ENCODE measurements around the gene ELF5.

Gene ELF5

GRCh38 chr11:34464591-34465051, 49.0 kb downstream of the ELF5 start:
- Histone ChIP-seq H4K20me1 (ENCODE audit: insufficient read depth, low read length) (no peaks in the 10 kb centered on the region), H3K4me2 (ENCODE audit: insufficient read depth, low read length) (no peak overlapping the region), H3K4me1 (ENCODE audit: insufficient read depth, low read length) (no peaks in the 10 kb centered on the region), H3K27ac (ENCODE audit: low read length) (no peak overlapping the region), H3K9me3 (ENCODE audit: insufficient read depth, low read length, severe bottlenecking) (peaks cover 13% of the 10 kb centered on the region), H3K36me3 (ENCODE audit: insufficient read depth, low read length) (peaks cover 72% of the 10 kb centered on the region), H3K27me3 (ENCODE audit: insufficient read depth, low read length, poor library complexity) (no peaks in the 10 kb centered on the region), H3K9ac (ENCODE audit: low read depth, low read length) (no peak overlapping the region), H3K79me2 (ENCODE audit: insufficient read depth, low read length) (no peaks in the 10 kb centered on the region), H2AFZ (ENCODE audit: low read depth, low read length) (no peak overlapping the region), H3K4me3 (ENCODE audit: low read depth in 1 of 2, low read length in 2 of 2) (no peak overlapping the region)
- ATAC-seq (ENCODE audit: insufficient read depth, low read depth) = no peak
- DNase-seq = no peak
- TF ChIP-seq, protein P1, sequence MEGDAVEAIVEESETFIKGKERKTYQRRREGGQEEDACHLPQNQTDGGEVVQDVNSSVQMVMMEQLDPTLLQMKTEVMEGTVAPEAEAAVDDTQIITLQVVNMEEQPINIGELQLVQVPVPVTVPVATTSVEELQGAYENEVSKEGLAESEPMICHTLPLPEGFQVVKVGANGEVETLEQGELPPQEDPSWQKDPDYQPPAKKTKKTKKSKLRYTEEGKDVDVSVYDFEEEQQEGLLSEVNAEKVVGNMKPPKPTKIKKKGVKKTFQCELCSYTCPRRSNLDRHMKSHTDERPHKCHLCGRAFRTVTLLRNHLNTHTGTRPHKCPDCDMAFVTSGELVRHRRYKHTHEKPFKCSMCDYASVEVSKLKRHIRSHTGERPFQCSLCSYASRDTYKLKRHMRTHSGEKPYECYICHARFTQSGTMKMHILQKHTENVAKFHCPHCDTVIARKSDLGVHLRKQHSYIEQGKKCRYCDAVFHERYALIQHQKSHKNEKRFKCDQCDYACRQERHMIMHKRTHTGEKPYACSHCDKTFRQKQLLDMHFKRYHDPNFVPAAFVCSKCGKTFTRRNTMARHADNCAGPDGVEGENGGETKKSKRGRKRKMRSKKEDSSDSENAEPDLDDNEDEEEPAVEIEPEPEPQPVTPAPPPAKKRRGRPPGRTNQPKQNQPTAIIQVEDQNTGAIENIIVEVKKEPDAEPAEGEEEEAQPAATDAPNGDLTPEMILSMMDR (IDR thresholded peaks at IDR 0.05; ENCODE audit: borderline replicate concordance, extremely low read depth, low read length, poor library complexity, severe bottlenecking) = no peak
- no peak for TF ChIP-seq EZH2 (IDR thresholded peaks at IDR 0.05; ENCODE audit: borderline replicate concordance, low read depth, low read length, severe bottlenecking)

DNA sequence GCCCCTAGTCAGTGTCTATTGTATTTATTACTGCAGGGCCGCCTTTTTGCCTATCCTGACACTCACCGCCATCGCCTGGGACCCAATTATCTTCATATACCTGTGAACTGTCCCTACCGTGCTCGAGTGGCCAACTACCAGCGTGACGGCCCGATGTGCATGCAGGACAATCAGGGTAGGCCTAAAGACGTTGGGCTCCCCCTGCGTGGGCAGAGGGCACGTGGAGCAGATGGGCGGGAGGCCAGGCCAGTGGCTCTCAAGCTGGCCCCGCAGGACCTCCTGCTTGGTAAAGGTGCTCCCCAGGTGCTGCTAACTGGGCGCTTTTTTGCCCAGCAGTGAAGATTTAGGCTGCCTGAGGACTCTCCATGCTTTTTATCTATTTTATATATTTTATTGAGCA, 52.4 kb downstream of the ELF5 start:
- Histone ChIP-seq H3K4me3 (ENCODE audit: low read depth in 1 of 2, low read length in 2 of 2) (no peak overlapping the region), H3K4me1 (ENCODE audit: insufficient read depth, low read length) (no peaks in the 10 kb centered on the region), H3K36me3 (ENCODE audit: insufficient read depth, low read length) (peaks cover 78% of the 10 kb centered on the region), H3K27ac (ENCODE audit: low read length) (no peak overlapping the region), H3K27me3 (ENCODE audit: insufficient read depth, low read length, poor library complexity) (no peaks in the 10 kb centered on the region), H3K9me3 (ENCODE audit: insufficient read depth, low read length, severe bottlenecking) (no peaks in the 10 kb centered on the region), H4K20me1 (ENCODE audit: insufficient read depth, low read length) (no peaks in the 10 kb centered on the region), H3K4me2 (ENCODE audit: insufficient read depth, low read length) (no peak overlapping the region), H3K9ac (ENCODE audit: low read depth, low read length) (no peak overlapping the region), H2AFZ (ENCODE audit: low read depth, low read length) (no peak overlapping the region), H3K79me2 (ENCODE audit: insufficient read depth, low read length) (no peaks in the 10 kb centered on the region)
- TF ChIP-seq, protein P1 (IDR thresholded peaks at IDR 0.05; ENCODE audit: borderline replicate concordance, extremely low read depth, low read length, poor library complexity, severe bottlenecking) = no peak
- TF ChIP-seq EZH2 (IDR thresholded peaks at IDR 0.05; ENCODE audit: borderline replicate concordance, low read depth, low read length, severe bottlenecking) = no peak
- DNase-seq = no peak
- ATAC-seq (ENCODE audit: insufficient read depth, low read depth) = no peak

DNA sequence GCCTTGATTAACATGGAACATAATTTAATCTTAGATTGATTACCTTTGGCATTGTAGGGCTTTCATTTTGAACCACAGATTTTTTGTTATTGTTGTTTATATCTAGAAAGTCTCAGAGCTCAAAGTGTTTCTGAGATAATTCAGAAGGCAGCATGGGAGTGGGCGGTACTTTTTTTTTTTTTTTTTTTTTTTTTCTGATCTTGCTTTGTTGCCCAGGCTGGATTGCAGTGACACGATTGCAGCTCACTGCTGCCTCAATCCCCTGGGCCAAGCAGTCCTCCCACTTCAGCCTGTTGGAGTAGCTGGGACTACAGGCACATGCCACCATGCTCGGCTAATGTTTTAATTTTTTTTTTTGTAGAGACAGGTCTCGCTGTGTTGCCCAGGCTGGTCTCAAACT, 53.3 kb downstream of the ELF5 start:
- DNase-seq = no peak
- no peaks in the 10 kb centered on the region for H3K79me2 ChIP-seq (ENCODE audit: insufficient read depth, low read length)
- ATAC-seq (ENCODE audit: insufficient read depth, low read depth) = no peak
- peaks cover 74% of the 10 kb centered on the region for H3K36me3 ChIP-seq (ENCODE audit: insufficient read depth, low read length)
- no peak overlapping the region for H3K9ac ChIP-seq (ENCODE audit: low read depth, low read length)
- H3K27me3 ChIP-seq (ENCODE audit: insufficient read depth, low read length, poor library complexity) = no peaks in the 10 kb centered on the region
- H3K9me3 ChIP-seq (ENCODE audit: insufficient read depth, low read length, severe bottlenecking) = no peaks in the 10 kb centered on the region
- H2AFZ ChIP-seq (ENCODE audit: low read depth, low read length) = no peak overlapping the region
- H3K4me1 ChIP-seq (ENCODE audit: insufficient read depth, low read length) = no peaks in the 10 kb centered on the region
- TF ChIP-seq, protein P1 (IDR thresholded peaks at IDR 0.05; ENCODE audit: borderline replicate concordance, extremely low read depth, low read length, poor library complexity, severe bottlenecking) = no peak
- TF ChIP-seq EZH2 (IDR thresholded peaks at IDR 0.05; ENCODE audit: borderline replicate concordance, low read depth, low read length, severe bottlenecking) = no peak
- no peak overlapping the region for H3K4me3 ChIP-seq (ENCODE audit: low read depth in 1 of 2, low read length in 2 of 2)
- H3K27ac ChIP-seq (ENCODE audit: low read length) = no peak overlapping the region
- no peaks in the 10 kb centered on the region for H4K20me1 ChIP-seq (ENCODE audit: insufficient read depth, low read length)
- H3K4me2 ChIP-seq (ENCODE audit: insufficient read depth, low read length) = no peak overlapping the region
